Astrocyte (in vitro differentiated cells and primary cell): Measurements from ENCODE around the gene CAPN9. TPM values are rescaled to one million over a fixed set of nuclear protein-coding genes. Genes with fewer than 3 reads are reported as not detected.

ENCODE experiments used
- DNase-seq: peaks from one replicate; pipeline ENCODE4 v3.0.0-alpha.2; 2010; ENCODE audit warnings: low read depth
- FAIRE-seq: peaks from 2 replicates; lab custom pipeline; 2011; peaks lifted over from hg19 to GRCh38; lab: Jason Lieb, UNC
- H2AFZ ChIP-seq: 2 replicates; pipeline ENCODE4 v1.6.0; 2012; ENCODE audit warnings: low read depth, low read length, inconsistent platforms
- H3K27ac ChIP-seq: 2 replicates; pipeline ENCODE4 v1.5.1; 2011; ENCODE audit warnings: low read depth, low read length, inconsistent platforms
- H3K27me3 ChIP-seq: 2 replicates; pipeline ENCODE4 v1.6.0; 2011; ENCODE audit warnings: low read length, inconsistent platforms; ENCODE audit not compliant: insufficient read depth
- H3K36me3 ChIP-seq: 2 replicates; pipeline ENCODE4 v1.5.1; 2011; ENCODE audit warnings: low read length, inconsistent platforms; ENCODE audit not compliant: insufficient read depth
- H3K4me1 ChIP-seq: 2 replicates; pipeline ENCODE4 v1.5.1; 2011; ENCODE audit warnings: low read length, inconsistent platforms; ENCODE audit not compliant: insufficient read depth
- H3K4me2 ChIP-seq: 2 replicates; pipeline ENCODE4 v1.6.0; 2012; ENCODE audit warnings: low read length, inconsistent platforms
- H3K4me3 ChIP-seq: 2 replicates; pipeline ENCODE4 v1.5.1; 2011; ENCODE audit warnings: low read depth, mild to moderate bottlenecking, low read length, inconsistent platforms; ENCODE audit not compliant: insufficient read depth
- H3K79me2 ChIP-seq: 2 replicates; pipeline ENCODE4 v1.6.0; 2012; ENCODE audit warnings: mild to moderate bottlenecking, low read length, inconsistent platforms; ENCODE audit not compliant: insufficient read depth
- H3K9ac ChIP-seq: 2 replicates; pipeline ENCODE4 v1.6.0; 2012; ENCODE audit warnings: mild to moderate bottlenecking, low read length, inconsistent platforms
- H3K9me3 ChIP-seq: 2 replicates; pipeline ENCODE4 v1.5.1; 2012; ENCODE audit warnings: low read depth, mild to moderate bottlenecking, low read length, inconsistent platforms; ENCODE audit not compliant: insufficient read depth
- H4K20me1 ChIP-seq: 2 replicates; pipeline ENCODE4 v1.6.0; 2012; ENCODE audit warnings: low read length, inconsistent platforms; ENCODE audit not compliant: insufficient read depth
- H3K27ac Mint-ChIP-seq: one replicate; pipeline ENCODE4 v1.8.0; 2021; ENCODE audit warnings: mild to moderate bottlenecking, mixed read lengths; ENCODE audit not compliant: unreplicated experiment
- H3K27me3 Mint-ChIP-seq: one replicate; pipeline ENCODE4 v1.8.0; 2021; ENCODE audit warnings: low read depth, mixed read lengths; ENCODE audit not compliant: unreplicated experiment
- H3K36me3 Mint-ChIP-seq: one replicate; pipeline ENCODE4 v1.8.0; 2021; ENCODE audit warnings: low read depth, mixed read lengths; ENCODE audit not compliant: unreplicated experiment
- H3K4me1 Mint-ChIP-seq: one replicate; pipeline ENCODE4 v1.8.0; 2021; ENCODE audit warnings: low read depth, mixed read lengths; ENCODE audit not compliant: unreplicated experiment
- H3K4me3 Mint-ChIP-seq: one replicate; pipeline ENCODE4 v1.8.0; 2021; ENCODE audit warnings: mild to moderate bottlenecking, moderate library complexity, mixed read lengths; ENCODE audit not compliant: unreplicated experiment
- H3K9me3 Mint-ChIP-seq: one replicate; pipeline ENCODE4 v1.8.0; 2021; ENCODE audit warnings: mild to moderate bottlenecking, mixed read lengths; ENCODE audit not compliant: unreplicated experiment
- EZH2 ChIP-seq: IDR thresholded peaks from 2 replicates; pipeline ENCODE4 v1.6.1; 2012; ENCODE audit warnings: mild to moderate bottlenecking, low read length, inconsistent platforms; ENCODE audit not compliant: insufficient read depth
- total RNA-seq: library from RNA; stranded (reverse); gene quantifications from 2 replicates; pipeline ENCODE4 v1.2.1, GENCODE V29; 2021
- TF ChIP-seq, protein P1 (sequence below): IDR thresholded peaks from 2 replicates; pipeline ENCODE4 v1.5.1; 2011; ENCODE audit warnings: low read depth, mild to moderate bottlenecking, inconsistent platforms, low read length, moderate library complexity; ENCODE audit not compliant: insufficient read depth

The CAPN9 gene
- total RNA-seq, 1 donor from 2014 or later = not detected

- Histone ChIP-seq H3K27ac (no peak overlapping the region), H3K79me2 (no peaks in the 10 kb centered on the region), H2AFZ (no peak overlapping the region), H3K9ac (no peak overlapping the region), H4K20me1 (no peaks in the 10 kb centered on the region), H3K4me3 (no peak overlapping the region), H3K27me3 (peaks cover 2% of the 10 kb centered on the region), H3K36me3 (no peaks in the 10 kb centered on the region), H3K4me2 (no peak overlapping the region), H3K4me1 (no peaks in the 10 kb centered on the region), H3K9me3 (no peaks in the 10 kb centered on the region)
- no peak for FAIRE-seq
- Mint-ChIP-seq H3K4me1 (peaks cover 4% of the 10 kb centered on the region), H3K27ac (no peak overlapping the region), H3K36me3 (peaks cover 3% of the 10 kb centered on the region), H3K27me3 (peaks cover 2% of the 10 kb centered on the region), H3K9me3 (peaks cover 7% of the 10 kb centered on the region), H3K4me3 (no peak overlapping the region)
- TF ChIP-seq, protein P1, sequence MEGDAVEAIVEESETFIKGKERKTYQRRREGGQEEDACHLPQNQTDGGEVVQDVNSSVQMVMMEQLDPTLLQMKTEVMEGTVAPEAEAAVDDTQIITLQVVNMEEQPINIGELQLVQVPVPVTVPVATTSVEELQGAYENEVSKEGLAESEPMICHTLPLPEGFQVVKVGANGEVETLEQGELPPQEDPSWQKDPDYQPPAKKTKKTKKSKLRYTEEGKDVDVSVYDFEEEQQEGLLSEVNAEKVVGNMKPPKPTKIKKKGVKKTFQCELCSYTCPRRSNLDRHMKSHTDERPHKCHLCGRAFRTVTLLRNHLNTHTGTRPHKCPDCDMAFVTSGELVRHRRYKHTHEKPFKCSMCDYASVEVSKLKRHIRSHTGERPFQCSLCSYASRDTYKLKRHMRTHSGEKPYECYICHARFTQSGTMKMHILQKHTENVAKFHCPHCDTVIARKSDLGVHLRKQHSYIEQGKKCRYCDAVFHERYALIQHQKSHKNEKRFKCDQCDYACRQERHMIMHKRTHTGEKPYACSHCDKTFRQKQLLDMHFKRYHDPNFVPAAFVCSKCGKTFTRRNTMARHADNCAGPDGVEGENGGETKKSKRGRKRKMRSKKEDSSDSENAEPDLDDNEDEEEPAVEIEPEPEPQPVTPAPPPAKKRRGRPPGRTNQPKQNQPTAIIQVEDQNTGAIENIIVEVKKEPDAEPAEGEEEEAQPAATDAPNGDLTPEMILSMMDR = no peak
- no peak for TF ChIP-seq EZH2
- no peak for DNase-seq
Observed at GRCh38 chr1:230807029-230807428, 59.8 kb downstream of the CAPN9 start.

- DNase-seq (no peak), FAIRE-seq (no peak)
- Histone ChIP-seq H3K27ac (no peak overlapping the region), H3K9ac (no peak overlapping the region), H2AFZ (no peak overlapping the region), H3K36me3 (no peaks in the 10 kb centered on the region), H3K79me2 (no peaks in the 10 kb centered on the region), H3K9me3 (no peaks in the 10 kb centered on the region), H3K4me3 (no peak overlapping the region), H4K20me1 (no peaks in the 10 kb centered on the region), H3K27me3 (peaks cover 2% of the 10 kb centered on the region), H3K4me2 (no peak overlapping the region), H3K4me1 (no peaks in the 10 kb centered on the region)
- Mint-ChIP-seq H3K4me1 (peaks cover 4% of the 10 kb centered on the region), H3K27me3 (no peaks in the 10 kb centered on the region), H3K4me3 (no peak overlapping the region), H3K27ac (no peak overlapping the region), H3K9me3 (peaks cover 7% of the 10 kb centered on the region), H3K36me3 (peaks cover 3% of the 10 kb centered on the region)
- no peak for TF ChIP-seq EZH2
- TF ChIP-seq, protein P1 = no peak
Observed at GRCh38 chr1:230807561-230808280, 60.5 kb downstream of the CAPN9 start.

DNA sequence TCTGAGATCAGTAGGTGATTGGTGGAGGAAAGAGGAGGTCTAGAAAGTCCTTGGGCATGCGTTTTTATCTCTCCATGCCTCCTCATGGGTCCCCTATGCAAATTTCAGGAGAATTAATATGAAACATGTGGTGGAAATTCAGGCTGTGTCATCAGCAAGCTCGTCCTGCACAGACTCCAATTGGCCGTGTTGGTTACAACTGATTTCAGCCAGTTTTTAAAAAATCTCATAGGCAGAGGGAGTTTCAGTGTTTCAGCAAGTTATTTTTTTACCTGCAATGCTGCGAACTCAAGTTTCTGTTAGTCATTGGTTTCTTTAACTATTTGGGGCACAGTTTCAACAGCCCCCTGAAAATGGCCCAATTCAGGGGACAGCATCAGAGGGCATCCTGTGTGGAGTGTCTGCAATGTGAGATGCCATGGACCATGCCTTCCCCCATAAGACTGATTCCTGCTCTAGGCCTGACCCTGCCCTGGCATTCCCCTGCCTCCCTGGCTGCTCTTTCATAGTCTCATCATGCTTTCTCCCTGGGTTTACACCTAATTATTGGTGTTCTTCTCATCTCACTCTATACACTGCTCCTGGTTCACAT, 61.2 kb downstream of the CAPN9 start:
- no peak overlapping the region for H3K4me3 ChIP-seq
- H3K36me3 Mint-ChIP-seq = peaks cover 3% of the 10 kb centered on the region
- H3K27ac Mint-ChIP-seq = no peak overlapping the region
- H3K9ac ChIP-seq = no peak overlapping the region
- no peak overlapping the region for H2AFZ ChIP-seq
- DNase-seq = no peak
- H3K27me3 Mint-ChIP-seq = no peaks in the 10 kb centered on the region
- no peaks in the 10 kb centered on the region for H3K4me1 ChIP-seq
- H3K79me2 ChIP-seq = no peaks in the 10 kb centered on the region
- no peak overlapping the region for H3K27ac ChIP-seq
- no peaks in the 10 kb centered on the region for H3K9me3 ChIP-seq
- FAIRE-seq = no peak
- H3K36me3 ChIP-seq = no peaks in the 10 kb centered on the region
- H3K4me3 Mint-ChIP-seq = no peak overlapping the region
- peaks cover 2% of the 10 kb centered on the region for H3K27me3 ChIP-seq
- no peaks in the 10 kb centered on the region for H4K20me1 ChIP-seq
- H3K4me1 Mint-ChIP-seq = peaks cover 4% of the 10 kb centered on the region
- peaks cover 7% of the 10 kb centered on the region for H3K9me3 Mint-ChIP-seq
- TF ChIP-seq, protein P1 = no peak
- no peak for TF ChIP-seq EZH2
- no peak overlapping the region for H3K4me2 ChIP-seq
